GM19452 (cell line): ENCODE results near the gene PCBP3.

ENCODE experiments used
- ATAC-seq: cut with Tn5 transposase; IDR thresholded peaks from one replicate; pipeline ENCODE4 v1.9.1; 2021; ENCODE audit not compliant: unreplicated experiment

Gene PCBP3

GRCh38 chr21:45778686-45779085 is 135.2 kb downstream of the PCBP3 start:
- no peak for ATAC-seq

GRCh38 chr21:45779226-45779625 is 135.7 kb downstream of the PCBP3 start:
- ATAC-seq: no peak

- ATAC-seq: no peak
Observed at GRCh38 chr21:45780647-45781046, 137.1 kb downstream of the PCBP3 start.

GRCh38 chr21:45781741-45782140 is 138.2 kb downstream of the PCBP3 start:
- ATAC-seq: no peak

- ATAC-seq: no peak
Observed at GRCh38 chr21:45786660-45787059, 143.1 kb downstream of the PCBP3 start.

- no peak for ATAC-seq
Observed at GRCh38 chr21:45787371-45787770, 143.8 kb downstream of the PCBP3 start.

- ATAC-seq: no peak
Observed at GRCh38 chr21:45788198-45788597, 144.7 kb downstream of the PCBP3 start.

- ATAC-seq: no peak
Observed at GRCh38 chr21:45788637-45789506, 145.3 kb downstream of the PCBP3 start.

GRCh38 chr21:45790427-45790826 is 146.9 kb downstream of the PCBP3 start:
- no peak for ATAC-seq

GRCh38 chr21:45791562-45792418 is 148.3 kb downstream of the PCBP3 start:
- no peak for ATAC-seq

GRCh38 chr21:45792682-45793383 is 149.3 kb downstream of the PCBP3 start:
- no peak for ATAC-seq

- ATAC-seq: no peak
Observed at GRCh38 chr21:45794027-45794426, 150.5 kb downstream of the PCBP3 start.

GRCh38 chr21:45796003-45796402 is 152.5 kb downstream of the PCBP3 start:
- no peak for ATAC-seq

GRCh38 chr21:45797338-45797737 is 153.8 kb downstream of the PCBP3 start:
- no peak for ATAC-seq

GRCh38 chr21:45799765-45800338 is 156.3 kb downstream of the PCBP3 start:
- no peak for ATAC-seq

- no peak for ATAC-seq
Observed at GRCh38 chr21:45800339-45801080, 157.0 kb downstream of the PCBP3 start.

- ATAC-seq: no peak
Observed at GRCh38 chr21:45801129-45801964, 157.8 kb downstream of the PCBP3 start.

- ATAC-seq: no peak
Observed at GRCh38 chr21:45801989-45802388, 158.5 kb downstream of the PCBP3 start.

GRCh38 chr21:45802425-45802824 is 158.9 kb downstream of the PCBP3 start:
- ATAC-seq: no peak
